Activated CD4-positive, alpha-beta memory T cell treated with anti-CD3 and anti-CD28 coated beads for 36 hours (primary cell): ENCODE data around the gene PCGF3. TPM values are rescaled to one million over a fixed set of nuclear protein-coding genes. Genes with fewer than 3 reads are reported as not detected.

Experiments used
- CTCF ChIA-PET: fragments of 350-600 bp; sonication (Branson Sonifier 250); formaldehyde crosslinking; loops from one replicate; lab custom pipeline; 2021; ENCODE audit warnings: antibody characterized with exemption, inconsistent platforms; lab: Charles Lee
- POLR2A ChIA-PET: fragments of 350-600 bp; sonication (Branson Sonifier 250); formaldehyde crosslinking; loops from one replicate; lab custom pipeline; 2021; ENCODE audit warnings: antibody characterized with exemption; lab: Charles Lee
- DNase-seq: peaks from one replicate; pipeline ENCODE4 v3.0.0-alpha.2; 2020
- H3K27ac Mint-ChIP-seq: one replicate; pipeline ENCODE4 v1.8.0; 2021; ENCODE audit warnings: mixed read lengths
- H3K27me3 Mint-ChIP-seq: one replicate; pipeline ENCODE4 v1.8.0; 2021; ENCODE audit warnings: mixed read lengths
- H3K36me3 Mint-ChIP-seq: one replicate; pipeline ENCODE4 v1.8.0; 2021; ENCODE audit warnings: mixed read lengths
- H3K4me1 Mint-ChIP-seq: one replicate; pipeline ENCODE4 v1.8.0; 2021; ENCODE audit warnings: low read depth, mixed read lengths
- H3K4me3 Mint-ChIP-seq: one replicate; pipeline ENCODE4 v1.8.0; 2021; ENCODE audit warnings: mild to moderate bottlenecking, mixed read lengths
- H3K9me3 Mint-ChIP-seq: one replicate; pipeline ENCODE4 v1.8.0; 2021; ENCODE audit warnings: mixed read lengths
- intact Hi-C: fragments of 100-400 bp; cut with micrococcal nuclease; formaldehyde crosslinking; loops from one replicate; pipeline ENCODE4 v1.15.1; 2023
- total RNA-seq, 2 experiments: library from RNA; stranded (reverse); gene quantifications; one replicate each; pipeline ENCODE4 v1.2.3, GENCODE V29; 2021

PCGF3 gene, protein sequence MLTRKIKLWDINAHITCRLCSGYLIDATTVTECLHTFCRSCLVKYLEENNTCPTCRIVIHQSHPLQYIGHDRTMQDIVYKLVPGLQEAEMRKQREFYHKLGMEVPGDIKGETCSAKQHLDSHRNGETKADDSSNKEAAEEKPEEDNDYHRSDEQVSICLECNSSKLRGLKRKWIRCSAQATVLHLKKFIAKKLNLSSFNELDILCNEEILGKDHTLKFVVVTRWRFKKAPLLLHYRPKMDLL
- total RNA-seq: 10 to 100 TPM; 27.8 to 29.3 TPM

DNA sequence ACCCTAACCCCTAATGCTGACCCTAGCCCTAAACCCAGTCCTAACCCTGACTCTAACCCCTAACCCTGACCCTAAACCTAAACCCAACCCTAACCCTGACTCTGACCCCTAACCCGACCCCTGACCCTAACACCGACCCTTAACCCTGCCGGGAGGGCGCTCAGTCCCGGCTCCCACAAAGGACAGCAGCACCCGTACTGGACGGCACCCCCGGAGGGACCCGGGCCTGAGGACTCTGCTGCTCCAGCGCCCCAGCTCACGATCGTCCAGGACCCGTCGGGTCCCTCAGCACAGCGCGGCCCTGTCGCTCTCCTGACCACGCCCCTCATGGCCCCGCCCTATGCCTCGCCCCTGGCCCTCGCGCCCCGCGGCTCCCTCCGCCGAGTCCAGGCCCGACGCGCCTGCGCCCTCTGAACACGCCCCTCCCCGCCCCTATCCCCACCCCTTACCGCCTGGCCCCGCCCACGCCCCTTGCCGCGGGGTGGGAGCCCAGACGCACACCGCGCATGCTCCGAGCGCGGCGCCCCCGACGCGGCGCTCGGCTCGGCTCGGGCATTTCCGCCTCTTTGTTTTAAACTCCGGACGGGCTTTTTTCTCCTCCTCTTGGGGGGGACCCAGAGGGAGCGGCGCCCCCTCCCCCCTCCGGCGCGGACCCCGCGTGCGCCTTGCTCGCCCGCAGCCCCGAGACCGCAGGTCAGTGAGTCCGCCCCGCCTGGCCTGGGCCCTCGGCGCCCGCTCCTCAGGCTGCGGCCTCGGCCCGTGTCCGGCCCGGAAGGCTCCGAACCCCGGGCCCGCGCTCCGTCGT lies at the start of gene PCGF3:
Gene PCGF3, plus strand, starts transcription at position 555 of the 805 bp plus-strand sequence. CDS start 27,849 bp downstream, outside the sequence.
- ChIA-PET POLR2A (no interaction called here), CTCF (no interaction called here)
- H3K9me3 Mint-ChIP-seq: no peaks in the 10 kb centered on the region

DNA sequence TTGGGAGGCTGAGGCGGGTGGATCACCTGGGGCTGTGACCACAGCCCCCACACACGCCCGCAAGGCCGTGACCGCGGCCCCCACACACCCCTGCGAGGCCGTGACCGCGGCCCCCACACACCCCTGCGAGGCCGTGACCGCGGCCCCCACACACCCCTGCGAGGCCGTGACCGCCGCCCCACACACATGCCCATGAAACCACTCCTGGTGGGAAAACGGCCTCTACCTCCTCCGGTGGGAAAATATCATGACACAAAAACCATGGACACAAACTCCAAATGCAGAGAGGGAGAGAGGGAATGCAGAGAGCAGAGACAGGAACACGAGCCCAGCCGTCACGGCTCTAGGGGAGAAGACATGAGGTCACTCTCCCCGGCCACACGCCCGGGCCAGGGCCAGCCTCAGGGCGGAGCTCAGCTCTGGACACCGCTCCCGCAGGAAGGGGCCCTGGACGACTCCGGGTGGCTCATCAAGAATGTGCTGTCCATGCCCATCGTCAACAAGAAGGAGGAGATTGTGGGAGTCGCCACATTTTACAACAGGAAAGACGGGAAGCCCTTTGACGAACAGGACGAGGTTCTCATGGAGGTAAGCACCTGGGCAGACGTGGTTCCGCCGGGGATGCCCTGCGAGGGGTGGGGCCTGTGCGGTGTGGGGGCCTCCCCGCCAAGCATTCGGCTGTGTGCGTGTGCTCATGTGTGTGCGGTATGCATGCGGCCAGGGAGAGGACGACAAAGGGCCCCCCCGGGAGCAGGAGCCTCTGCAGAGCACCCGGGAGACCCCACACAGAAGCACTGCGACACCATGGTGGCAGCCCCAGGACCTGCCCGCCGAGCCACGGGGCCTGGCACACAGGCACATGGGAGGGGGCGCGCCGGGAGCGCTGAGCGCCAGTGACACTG lies 48.9 kb upstream of the PCGF3 start:
- H3K4me1 Mint-ChIP-seq: no peaks in the 10 kb centered on the region
- CTCF ChIA-PET: no interaction called here
- H3K36me3 Mint-ChIP-seq: peaks cover 5% of the 10 kb centered on the region
- intact Hi-C loops: no loop called here
- H3K27me3 Mint-ChIP-seq: peaks cover 4% of the 10 kb centered on the region
- POLR2A ChIA-PET: no interaction called here
- H3K27ac Mint-ChIP-seq: no peak overlapping the region
- H3K4me3 Mint-ChIP-seq: no peak overlapping the region
- H3K9me3 Mint-ChIP-seq: no peaks in the 10 kb centered on the region
- no peak for DNase-seq

More for the DNA sequence above, at the start of gene PCGF3:
- Mint-ChIP-seq H3K27ac (peak within 1 kb of the TSS; percentile 23), H3K36me3 (no peaks in the 10 kb centered on the region), H3K4me1 (peaks cover 22% of the 10 kb centered on the region), H3K27me3 (no peaks in the 10 kb centered on the region), H3K4me3 (peak within 1 kb of the TSS; percentile 75)
- intact Hi-C loops: loop anchor here (1.0 kb wide), 3 partner anchors 31 to 306 kb away; partner anchors contain the start of genes ATP5ME, FGFRL1 and MYL5
- DNase-seq: peak; percentile 98

DNA sequence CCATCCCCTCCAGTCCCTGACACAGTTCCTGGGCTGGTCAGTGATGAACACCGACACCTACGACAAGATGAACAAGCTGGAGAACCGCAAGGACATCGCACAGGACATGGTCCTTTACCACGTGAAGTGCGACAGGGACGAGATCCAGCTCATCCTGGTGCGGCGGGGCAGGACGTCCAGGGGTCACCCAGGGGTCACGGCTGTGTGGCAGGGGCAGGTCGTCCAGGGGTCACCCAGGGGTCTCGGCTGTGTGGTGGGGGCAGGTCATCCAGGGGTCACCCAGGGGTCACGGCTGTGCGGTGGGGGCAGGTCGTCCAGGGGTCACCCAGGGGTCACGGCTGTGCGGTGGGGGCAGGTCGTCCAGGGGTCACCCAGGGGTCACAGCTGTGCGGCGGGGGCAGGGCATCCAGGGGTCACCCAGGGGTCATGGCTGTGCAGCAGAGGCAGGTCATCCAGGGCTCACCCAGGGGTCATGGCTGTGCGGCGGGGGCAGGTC lies 48.2 kb upstream of the PCGF3 start:
- peaks cover 5% of the 10 kb centered on the region for H3K36me3 Mint-ChIP-seq
- intact Hi-C loops: no loop called here
- no peak overlapping the region for H3K4me3 Mint-ChIP-seq
- ChIA-PET CTCF (no interaction called here), POLR2A (no interaction called here)
- no peaks in the 10 kb centered on the region for H3K27me3 Mint-ChIP-seq
- no peak overlapping the region for H3K27ac Mint-ChIP-seq
- no peaks in the 10 kb centered on the region for H3K4me1 Mint-ChIP-seq
- no peaks in the 10 kb centered on the region for H3K9me3 Mint-ChIP-seq
- DNase-seq: no peak

DNA sequence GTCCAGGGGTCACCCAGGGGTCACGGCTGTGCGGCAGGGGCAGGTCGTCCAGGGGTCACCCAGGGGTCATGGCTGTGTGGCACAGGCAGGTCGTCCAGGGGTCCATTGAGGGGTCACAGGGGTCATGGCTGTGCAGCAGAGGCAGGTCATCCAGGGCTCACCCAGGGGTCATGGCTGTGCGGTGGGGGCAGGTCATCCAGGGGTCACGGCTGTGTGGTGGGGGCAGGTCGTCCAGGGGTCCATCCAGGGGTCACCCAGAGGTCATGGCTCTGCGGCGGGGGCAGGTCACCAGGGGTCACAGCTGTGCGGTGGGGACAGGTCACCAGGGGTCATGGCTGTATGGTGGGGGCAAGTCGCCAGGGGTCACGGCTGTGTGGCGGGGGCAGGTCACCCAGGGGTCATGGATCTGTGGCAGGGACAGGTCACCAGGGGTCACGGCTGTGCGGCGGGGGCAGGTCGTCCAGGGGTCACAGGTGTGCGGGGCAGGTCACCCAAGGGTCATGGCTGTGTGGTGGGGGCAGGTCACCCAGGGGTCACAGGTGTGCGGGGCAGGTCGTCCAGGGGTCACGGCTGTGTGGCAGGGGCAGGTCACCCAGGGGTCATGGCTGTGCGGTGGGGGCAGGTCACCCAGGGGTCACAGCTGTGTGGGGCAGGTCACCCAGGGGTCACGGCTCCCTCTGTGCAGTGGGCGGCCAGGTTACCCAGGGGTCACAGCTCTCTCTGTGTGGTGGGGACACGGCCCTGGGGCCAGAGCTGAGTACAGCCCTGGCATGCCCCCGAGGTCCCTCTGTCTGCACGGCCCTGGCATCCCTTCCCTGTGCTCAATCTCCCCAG lies 47.6 kb upstream of the PCGF3 start:
- CTCF ChIA-PET: no interaction called here

DNA sequence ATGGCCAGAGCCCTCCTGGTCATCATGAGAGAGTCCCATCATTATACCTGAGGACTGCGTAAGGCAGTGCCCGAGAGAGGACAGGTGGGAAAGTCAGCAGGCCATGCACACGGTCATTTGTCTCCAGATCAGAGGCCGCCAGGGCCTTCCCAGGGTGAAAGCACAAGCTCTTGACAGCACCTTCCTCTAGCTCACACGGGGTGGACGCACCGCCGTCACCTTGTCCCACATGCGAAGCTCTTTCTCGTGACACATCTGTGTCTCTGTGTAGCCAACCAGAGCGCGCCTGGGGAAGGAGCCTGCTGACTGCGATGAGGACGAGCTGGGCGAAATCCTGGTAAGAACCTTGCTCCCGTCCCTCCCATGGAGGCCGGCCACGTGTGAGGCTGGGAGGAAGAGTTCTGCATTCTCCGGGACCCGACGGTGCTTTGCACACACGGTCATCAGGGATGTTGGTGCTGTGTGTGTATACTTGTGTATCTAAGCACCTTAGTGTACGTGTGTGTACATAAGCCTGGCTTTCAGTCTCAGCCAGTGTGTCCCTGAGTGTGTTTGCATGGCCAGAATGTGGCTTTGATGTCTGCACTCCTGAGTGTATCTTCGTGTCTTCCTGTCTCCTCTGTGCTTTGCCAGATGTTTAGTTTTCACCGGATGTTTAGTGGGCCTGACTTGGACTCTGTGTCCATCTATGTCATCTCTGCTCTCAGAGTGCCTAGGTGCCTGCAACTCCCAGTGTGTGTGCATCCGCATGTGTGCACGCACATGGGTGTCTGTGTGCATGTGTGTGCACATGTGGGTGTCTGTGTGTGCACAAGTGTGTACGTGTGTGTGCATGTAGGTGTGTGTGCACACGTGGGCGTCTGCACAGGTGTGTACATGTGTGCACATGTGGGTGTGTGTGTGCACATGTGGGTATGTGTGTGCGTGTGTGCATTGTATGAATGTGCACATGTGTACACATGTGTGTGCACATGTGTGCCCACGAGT lies 46.7 kb upstream of the PCGF3 start:
- intact Hi-C loops: no loop called here
- Mint-ChIP-seq H3K36me3 (peaks cover 5% of the 10 kb centered on the region), H3K9me3 (no peaks in the 10 kb centered on the region), H3K27ac (no peak overlapping the region), H3K27me3 (no peaks in the 10 kb centered on the region), H3K4me1 (no peaks in the 10 kb centered on the region), H3K4me3 (no peak overlapping the region)
- CTCF ChIA-PET: no interaction called here
- POLR2A ChIA-PET: no interaction called here
- no peak for DNase-seq

More for the DNA sequence above, 47.6 kb upstream of the PCGF3 start:
- peaks cover 5% of the 10 kb centered on the region for H3K36me3 Mint-ChIP-seq
- POLR2A ChIA-PET: no interaction called here
- intact Hi-C loops: no loop called here
- H3K27ac Mint-ChIP-seq: no peak overlapping the region
- DNase-seq: no peak
- no peaks in the 10 kb centered on the region for H3K27me3 Mint-ChIP-seq
- H3K4me3 Mint-ChIP-seq: no peak overlapping the region
- H3K4me1 Mint-ChIP-seq: no peaks in the 10 kb centered on the region
- H3K9me3 Mint-ChIP-seq: no peaks in the 10 kb centered on the region

DNA sequence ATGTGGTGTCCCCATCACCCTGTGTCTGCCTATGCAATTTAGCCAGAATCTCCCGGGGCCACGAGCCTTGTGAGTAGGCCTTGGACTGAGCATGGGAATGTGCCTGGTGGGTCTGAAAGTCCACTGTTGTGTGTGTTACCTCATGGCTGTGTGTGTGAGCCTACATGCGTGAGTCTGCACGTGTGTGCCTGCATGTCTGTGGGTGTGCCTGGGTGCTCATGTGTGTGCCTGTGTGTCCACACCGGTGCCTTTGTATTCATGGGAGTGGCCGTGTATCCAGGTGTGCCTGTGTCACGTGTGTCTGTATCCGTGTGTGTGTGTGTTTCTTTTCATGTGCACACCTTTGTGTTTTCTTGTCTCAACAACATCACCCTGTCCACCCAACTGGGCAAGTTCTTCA lies 45.8 kb upstream of the PCGF3 start:
- H3K9me3 Mint-ChIP-seq: no peaks in the 10 kb centered on the region
- no peak for DNase-seq
- intact Hi-C loops: no loop called here
- H3K27ac Mint-ChIP-seq: no peak overlapping the region
- ChIA-PET POLR2A (no interaction called here), CTCF (no interaction called here)
- H3K36me3 Mint-ChIP-seq: peaks cover 5% of the 10 kb centered on the region
- H3K4me3 Mint-ChIP-seq: no peak overlapping the region
- H3K27me3 Mint-ChIP-seq: no peaks in the 10 kb centered on the region
- peaks cover 4% of the 10 kb centered on the region for H3K4me1 Mint-ChIP-seq

DNA sequence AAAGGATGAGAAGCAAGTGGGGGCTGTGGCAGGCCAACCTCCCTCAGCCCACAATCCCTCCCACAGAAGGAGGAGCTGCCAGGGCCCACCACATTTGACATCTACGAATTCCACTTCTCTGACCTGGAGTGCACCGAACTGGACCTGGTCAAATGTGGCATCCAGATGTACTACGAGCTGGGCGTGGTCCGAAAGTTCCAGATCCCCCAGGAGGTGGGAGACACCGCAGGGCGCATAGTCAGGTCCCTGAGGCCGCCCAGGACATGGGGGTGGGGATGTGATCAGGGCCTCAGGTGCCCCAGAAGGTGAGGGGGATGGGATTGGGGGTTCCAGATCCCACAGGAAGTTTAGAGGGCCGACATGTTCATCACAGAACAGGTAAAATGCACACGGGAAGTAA lies 45.2 kb upstream of the PCGF3 start:
- intact Hi-C loops: no loop called here
- Mint-ChIP-seq H3K4me3 (no peak overlapping the region), H3K36me3 (peaks cover 5% of the 10 kb centered on the region), H3K4me1 (peaks cover 9% of the 10 kb centered on the region), H3K9me3 (no peaks in the 10 kb centered on the region), H3K27me3 (no peaks in the 10 kb centered on the region), H3K27ac (no peak overlapping the region)
- ChIA-PET POLR2A (no interaction called here), CTCF (no interaction called here)
- DNase-seq: no peak

DNA sequence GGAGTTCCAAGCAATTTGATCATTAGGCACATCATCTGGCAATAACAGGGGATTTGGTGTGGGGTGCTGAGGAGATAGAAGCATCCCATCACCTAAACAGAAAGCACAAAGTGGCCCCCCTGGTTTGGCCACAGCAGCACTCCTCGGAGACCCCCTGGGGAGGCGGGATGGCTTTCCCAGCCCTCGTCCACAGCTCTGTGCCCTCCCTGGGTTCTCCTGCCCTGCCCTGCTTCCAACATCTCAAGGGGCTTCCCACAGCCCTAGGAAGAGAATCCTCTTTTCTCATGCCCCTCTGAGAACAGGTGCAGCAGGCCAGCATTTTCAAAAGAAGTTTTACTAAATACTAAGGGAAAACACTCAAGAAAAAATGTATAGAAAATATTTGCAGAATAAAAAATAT lies 44.4 kb upstream of the PCGF3 start:
- Mint-ChIP-seq H3K27me3 (no peaks in the 10 kb centered on the region), H3K9me3 (no peaks in the 10 kb centered on the region), H3K36me3 (peaks cover 5% of the 10 kb centered on the region), H3K4me1 (peaks cover 12% of the 10 kb centered on the region), H3K27ac (no peak overlapping the region), H3K4me3 (no peak overlapping the region)
- ChIA-PET POLR2A (no interaction called here), CTCF (no interaction called here)
- intact Hi-C loops: no loop called here
- DNase-seq: no peak

DNA sequence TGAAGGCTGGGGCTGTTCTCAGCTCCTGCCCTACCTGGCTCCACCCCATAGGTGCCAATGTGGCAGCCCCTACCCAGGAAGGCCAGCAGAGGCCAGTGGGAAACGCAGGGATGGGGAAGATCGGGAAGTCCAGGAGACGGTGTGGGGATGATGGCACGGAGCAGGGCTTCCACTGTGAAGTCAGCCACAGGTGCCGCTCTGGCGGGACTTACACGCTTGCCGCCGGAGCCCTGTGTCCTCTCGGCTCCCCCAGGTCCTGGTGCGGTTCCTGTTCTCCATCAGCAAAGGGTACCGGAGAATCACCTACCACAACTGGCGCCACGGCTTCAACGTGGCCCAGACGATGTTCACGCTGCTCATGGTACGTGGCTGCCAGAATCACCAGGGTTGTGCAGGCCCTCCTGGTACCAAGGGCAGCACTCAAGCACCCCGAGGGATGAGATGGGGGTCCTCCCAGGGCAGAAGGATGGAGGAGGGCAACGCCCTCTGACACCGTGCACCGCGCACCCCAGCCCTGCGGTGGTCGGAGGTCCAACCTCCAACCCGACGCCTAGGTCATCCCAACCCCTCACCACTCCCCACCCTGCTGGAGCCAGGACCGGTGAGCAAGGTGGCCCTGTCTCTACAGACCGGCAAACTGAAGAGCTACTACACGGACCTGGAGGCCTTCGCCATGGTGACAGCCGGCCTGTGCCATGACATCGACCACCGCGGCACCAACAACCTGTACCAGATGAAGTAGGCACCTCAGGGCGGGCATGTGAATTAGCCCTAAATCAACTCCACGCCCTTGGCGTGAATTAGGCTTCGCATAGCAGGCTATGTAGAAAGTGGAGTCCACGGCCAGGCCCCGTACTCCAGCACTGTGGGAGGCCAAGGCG lies 43.5 kb upstream of the PCGF3 start:
- POLR2A ChIA-PET: interaction anchor here (2.7 kb wide), 1 partner anchor 12 kb away, joined by 16 read pairs; the partner anchor contains the start of genes ATP5ME and MYL5
- intact Hi-C loops: no loop called here
- no peak overlapping the region for H3K27ac Mint-ChIP-seq

DNA sequence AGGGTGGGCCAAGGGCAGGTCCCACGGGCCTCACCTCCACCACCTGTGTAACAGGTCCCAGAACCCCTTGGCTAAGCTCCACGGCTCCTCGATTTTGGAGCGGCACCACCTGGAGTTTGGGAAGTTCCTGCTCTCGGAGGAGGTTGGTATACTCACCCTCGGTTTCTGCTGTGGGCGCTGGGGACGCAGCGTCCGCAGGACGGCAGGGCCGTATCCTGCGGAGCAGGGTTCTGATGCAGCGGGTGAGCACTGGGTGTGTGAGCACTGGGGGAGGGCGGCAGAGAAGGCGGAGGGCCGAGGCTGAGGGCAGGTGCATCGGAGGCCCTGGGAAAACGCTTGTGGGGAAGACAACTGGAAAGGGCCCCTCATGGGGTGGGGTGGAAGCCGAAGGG lies 42.6 kb upstream of the PCGF3 start:
- Mint-ChIP-seq H3K4me1 (peaks cover 12% of the 10 kb centered on the region), H3K27me3 (no peaks in the 10 kb centered on the region), H3K4me3 (peak overlapping the region; percentile 74), H3K36me3 (peaks cover 5% of the 10 kb centered on the region), H3K27ac (peak overlapping the region; percentile 51), H3K9me3 (no peaks in the 10 kb centered on the region)
- ChIA-PET CTCF (no interaction called here), POLR2A (interaction anchor here (2.7 kb wide), 1 partner anchor 11 kb away, joined by 16 read pairs; the partner anchor contains the start of genes ATP5ME and MYL5)
- no peak for DNase-seq
- intact Hi-C loops: no loop called here

More for the DNA sequence above, 43.5 kb upstream of the PCGF3 start:
- no peaks in the 10 kb centered on the region for H3K27me3 Mint-ChIP-seq
- CTCF ChIA-PET: no interaction called here
- peaks cover 5% of the 10 kb centered on the region for H3K36me3 Mint-ChIP-seq
- peak overlapping the region; percentile 74 for H3K4me3 Mint-ChIP-seq
- no peak for DNase-seq
- H3K9me3 Mint-ChIP-seq: no peaks in the 10 kb centered on the region
- peaks cover 12% of the 10 kb centered on the region for H3K4me1 Mint-ChIP-seq
